ENCODE measurements around the gene RFX4. TPM values are rescaled to one million over a fixed set of nuclear protein-coding genes. Genes with fewer than 3 reads are reported as not detected.
A peak's percentile ranks its signal among the peaks of the same experiment; 100 is the strongest.

RFX4 gene
- total RNA-seq, 1 experiment from 2014 or later: not detected

- Histone ChIP-seq H3K27me3 (replicated peaks; ENCODE audit: insufficient read depth, low read depth, low read length, poor library complexity) (no peaks in the 10 kb centered on the region), H3K4me1 (ENCODE audit: insufficient read depth, low read length, poor library complexity, severe bottlenecking) (peaks cover 38% of the 10 kb centered on the region), H3K9me3 (ENCODE audit: low read depth, low read length, poor library complexity, severe bottlenecking) (no peaks in the 10 kb centered on the region), H3K4me3 (ENCODE audit: low read depth, low read length, poor library complexity, severe bottlenecking) (no peak overlapping the region), H3K27ac (ENCODE audit: low read depth, low read length, poor library complexity, severe bottlenecking) (no peak overlapping the region), H3K36me3 (ENCODE audit: insufficient read depth, low read length, poor library complexity, severe bottlenecking) (no peaks in the 10 kb centered on the region)
- no peak for TF ChIP-seq EZH2 (IDR thresholded peaks at IDR 0.05; ENCODE audit: borderline replicate concordance, low read depth, low read length, poor library complexity, severe bottlenecking)
- intact Hi-C loops (cut with micrococcal nuclease; ENCODE audit: unreplicated experiment): no loop called here
- no TSS peak for BruUV-seq (replicated peaks)
- POLR2A ChIA-PET (ENCODE audit: low non-redundant PET): no interaction called here
- CTCF ChIA-PET: no interaction called here
- no peak for DNase-seq (ENCODE audit: low spot score)
Measured at GRCh38 chr12:106769546-106769945, 186.7 kb downstream of the RFX4 start.

GRCh38 chr12:106771425-106771824 lies 188.6 kb downstream of the RFX4 start:
- intact Hi-C loops (cut with micrococcal nuclease; ENCODE audit: unreplicated experiment): no loop called here
- Histone ChIP-seq H3K27ac (ENCODE audit: low read depth, low read length, poor library complexity, severe bottlenecking) (no peak overlapping the region), H3K4me1 (ENCODE audit: insufficient read depth, low read length, poor library complexity, severe bottlenecking) (peaks cover 42% of the 10 kb centered on the region), H3K9me3 (ENCODE audit: low read depth, low read length, poor library complexity, severe bottlenecking) (no peaks in the 10 kb centered on the region), H3K27me3 (replicated peaks; ENCODE audit: insufficient read depth, low read depth, low read length, poor library complexity) (no peaks in the 10 kb centered on the region), H3K4me3 (ENCODE audit: low read depth, low read length, poor library complexity, severe bottlenecking) (no peak overlapping the region), H3K36me3 (ENCODE audit: insufficient read depth, low read length, poor library complexity, severe bottlenecking) (no peaks in the 10 kb centered on the region)
- BruUV-seq (replicated peaks): no TSS peak
- DNase-seq (ENCODE audit: low spot score): peak; percentile 51
- ChIA-PET POLR2A (ENCODE audit: low non-redundant PET) (no interaction called here), CTCF (no interaction called here)
- TF ChIP-seq CTCF (conservative IDR thresholded peaks at IDR 0.05; ENCODE audit: low read depth, low read length) (no peak), EZH2 (IDR thresholded peaks at IDR 0.05; ENCODE audit: borderline replicate concordance, low read depth, low read length, poor library complexity, severe bottlenecking) (no peak)

GRCh38 chr12:106773286-106774004 lies 190.6 kb downstream of the RFX4 start:
- H3K9me3 ChIP-seq (ENCODE audit: low read depth, low read length, poor library complexity, severe bottlenecking): no peaks in the 10 kb centered on the region
- TSS peak; percentile 97 for BruUV-seq (replicated peaks)
- POLR2A ChIA-PET (ENCODE audit: low non-redundant PET): no interaction called here

More at GRCh38 chr12:106773286-106774004, 190.6 kb downstream of the RFX4 start:
- Histone ChIP-seq H3K36me3 (ENCODE audit: insufficient read depth, low read length, poor library complexity, severe bottlenecking) (no peaks in the 10 kb centered on the region), H3K4me1 (ENCODE audit: insufficient read depth, low read length, poor library complexity, severe bottlenecking) (peaks cover 22% of the 10 kb centered on the region), H3K4me3 (ENCODE audit: low read depth, low read length, poor library complexity, severe bottlenecking) (peak overlapping the region; percentile 87), H3K27me3 (replicated peaks; ENCODE audit: insufficient read depth, low read depth, low read length, poor library complexity) (no peaks in the 10 kb centered on the region), H3K27ac (ENCODE audit: low read depth, low read length, poor library complexity, severe bottlenecking) (peak overlapping the region; percentile 96)
- intact Hi-C loops (cut with micrococcal nuclease; ENCODE audit: unreplicated experiment): no loop called here
- peak; percentile 12 for DNase-seq (ENCODE audit: low spot score)
- CTCF ChIA-PET: no interaction called here
- no peak for TF ChIP-seq EZH2 (IDR thresholded peaks at IDR 0.05; ENCODE audit: borderline replicate concordance, low read depth, low read length, poor library complexity, severe bottlenecking)
- TF ChIP-seq CTCF (conservative IDR thresholded peaks at IDR 0.05; ENCODE audit: low read depth, low read length): no peak

All from A673 (cell line).